ENCODE data around the gene PAPPA2. TPM values are rescaled to one million over a fixed set of nuclear protein-coding genes. Genes with fewer than 3 reads are reported as not detected.
A peak's percentile ranks its signal among the peaks of the same experiment; 100 is the strongest.
"Not testable (repeated sequence)": the region's sequence is repeated elsewhere in the genome, so short reads cannot be mapped to it uniquely, and the experiment has no call there.

Gene PAPPA2
- total RNA-seq, 4 donors from 2014 or later = 0.07 to 0.97 (median 0.14) TPM

GRCh38 chr1:176556288-176556687 lies 93.3 kb downstream of the PAPPA2 start:
- DNase-seq (ENCODE audit: low spot score in 2 of 2) = no peak
- H3K4me3 ChIP-seq (ENCODE audit: low read depth, poor library complexity, severe bottlenecking) = no peak overlapping the region
- WGBS, 2 donors = 67 to 81% methylated on average over 6 of the region's 6 CpGs
- intact Hi-C loops (cut with DNase I; ENCODE audit: low total_unique reads) = no loop called here
- no peak for TF ChIP-seq CTCF (IDR thresholded peaks at IDR 0.05)
- no peak for TF ChIP-seq POLR2A (IDR thresholded peaks at IDR 0.05)

GRCh38 chr1:176557543-176558258 lies 94.7 kb downstream of the PAPPA2 start:
- intact Hi-C loops (cut with DNase I; ENCODE audit: low total_unique reads) = no loop called here
- no peak for TF ChIP-seq POLR2A (IDR thresholded peaks at IDR 0.05)
- TF ChIP-seq CTCF (IDR thresholded peaks at IDR 0.05) = no peak
- WGBS, 2 donors = 47 to 57% methylated on average over 2 of the region's 2 CpGs

GRCh38 chr1:176558561-176558960 lies 95.6 kb downstream of the PAPPA2 start:
- H3K4me3 ChIP-seq (ENCODE audit: low read depth, poor library complexity, severe bottlenecking) = no peak overlapping the region
- 29 to 35% methylated on average over 2 of the region's 2 CpGs for WGBS, 2 donors
- no peak for DNase-seq (ENCODE audit: low spot score in 2 of 2)
- TF ChIP-seq CTCF (IDR thresholded peaks at IDR 0.05) (no peak), POLR2A (IDR thresholded peaks at IDR 0.05) (no peak)
- intact Hi-C loops (cut with DNase I; ENCODE audit: low total_unique reads) = no loop called here

More at GRCh38 chr1:176557543-176558258, 94.7 kb downstream of the PAPPA2 start:
- no peak for DNase-seq (ENCODE audit: low spot score in 2 of 2)
- no peak overlapping the region for H3K4me3 ChIP-seq (ENCODE audit: low read depth, poor library complexity, severe bottlenecking)

GRCh38 chr1:176559474-176559873 lies 96.5 kb downstream of the PAPPA2 start:
- DNase-seq (ENCODE audit: low spot score in 2 of 2) = no peak
- no peak overlapping the region for H3K4me3 ChIP-seq (ENCODE audit: low read depth, poor library complexity, severe bottlenecking)
- 29 to 42% methylated on average over 4 of the region's 4 CpGs for WGBS, 2 donors
- TF ChIP-seq CTCF (IDR thresholded peaks at IDR 0.05) = no peak
- TF ChIP-seq POLR2A (IDR thresholded peaks at IDR 0.05) = no peak
- intact Hi-C loops (cut with DNase I; ENCODE audit: low total_unique reads) = no loop called here

GRCh38 chr1:176559878-176560277 lies 96.9 kb downstream of the PAPPA2 start:
- WGBS, 2 donors = 3 to 4% methylated on average over 5 of the region's 5 CpGs
- intact Hi-C loops (cut with DNase I; ENCODE audit: low total_unique reads) = no loop called here
- H3K4me3 ChIP-seq (ENCODE audit: low read depth, poor library complexity, severe bottlenecking) = no peak overlapping the region
- TF ChIP-seq CTCF (IDR thresholded peaks at IDR 0.05) = no peak
- no peak for TF ChIP-seq POLR2A (IDR thresholded peaks at IDR 0.05)
- peak in 1 of 2 donors; percentile 51 for DNase-seq (ENCODE audit: low spot score in 2 of 2)

- intact Hi-C loops (cut with DNase I; ENCODE audit: low total_unique reads) = no loop called here
- no peak for DNase-seq (ENCODE audit: low spot score in 2 of 2)
- whole genome bisulfite sequencing, 2 donors = 76 to 79% methylated on average over 4 of the region's 4 CpGs
These were observed 97.7 kb downstream of the PAPPA2 start for GRCh38 chr1:176560681-176561080.

GRCh38 chr1:176561761-176562160 lies 98.8 kb downstream of the PAPPA2 start:
- WGBS, 2 donors = 91 to 95% methylated on average over 7 of the region's 7 CpGs
- H3K4me3 ChIP-seq (ENCODE audit: low read depth, poor library complexity, severe bottlenecking); intact Hi-C loops (cut with DNase I; ENCODE audit: low total_unique reads); DNase-seq (ENCODE audit: low spot score in 2 of 2): not testable (repeated sequence)

More at GRCh38 chr1:176560681-176561080, 97.7 kb downstream of the PAPPA2 start:
- H3K4me3 ChIP-seq (ENCODE audit: low read depth, poor library complexity, severe bottlenecking) = no peak overlapping the region
- TF ChIP-seq CTCF (IDR thresholded peaks at IDR 0.05) = no peak

Data from lower leg skin (tissue), 4 donors.